Endothelial cell of umbilical vein (primary cell): ENCODE measurements around the gene CCDC106.

Experiments
- CTCF ChIP-seq, 2 donors: IDR thresholded peaks; 1 replicate in 1 of 2; 2 replicates in 1 of 2; pipeline ENCODE4 v1.5.1; 2011; ENCODE audit warnings: low read length in 2 of 2, mild to moderate bottlenecking in 2 of 2, moderate library complexity in 2 of 2, control low read depth in 1 of 2, inconsistent platforms in 1 of 2, low read depth in 1 of 2; ENCODE audit not compliant: insufficient read depth in 1 of 2; ENCODE audit errors: extremely low read depth in 1 of 2
- EZH2 ChIP-seq: IDR thresholded peaks from 2 replicates; pipeline ENCODE4 v1.6.1; 2012; ENCODE audit warnings: borderline replicate concordance, low read depth, mild to moderate bottlenecking, moderate library complexity, low read length, inconsistent platforms; ENCODE audit not compliant: severe bottlenecking
- FOS ChIP-seq: IDR thresholded peaks from 2 replicates; pipeline ENCODE4 v1.6.1; 2011; ENCODE audit warnings: mild to moderate bottlenecking, low read length, moderate library complexity, borderline replicate concordance; ENCODE audit not compliant: insufficient read depth
- JUN ChIP-seq: IDR thresholded peaks from 2 replicates; pipeline ENCODE4 v1.6.1; 2011; ENCODE audit warnings: borderline replicate concordance, low read depth; ENCODE audit not compliant: insufficient read length, insufficient read depth
- MAX ChIP-seq: IDR thresholded peaks from 2 replicates; pipeline ENCODE4 v1.6.1; 2011; ENCODE audit not compliant: insufficient read depth, insufficient read length
- MYC ChIP-seq: IDR thresholded peaks from one replicate; pipeline ENCODE4 v1.6.1; 2011; ENCODE audit warnings: mild to moderate bottlenecking, low read depth, low read length
- POLR2A ChIP-seq: IDR thresholded peaks from 2 replicates; pipeline ENCODE4 v1.6.1; 2012; ENCODE audit warnings: low read depth, mild to moderate bottlenecking, control low read depth, low read length
- POLR2AphosphoS5 ChIP-seq: IDR thresholded peaks from 2 replicates; pipeline ENCODE4 v1.6.1; 2012; ENCODE audit warnings: low read depth, mild to moderate bottlenecking, control low read depth, low read length, moderate library complexity; ENCODE audit not compliant: insufficient read depth

- TF ChIP-seq EZH2 (no peak), CTCF (IDR thresholded peaks at IDR 0.05; ENCODE audit: extremely low read depth in 1 of 2, insufficient read depth in 1 of 2, low read depth in 1 of 2, low read length in 2 of 2) (no peak), POLR2A (no peak), FOS (no peak), JUN (no peak), POLR2AphosphoS5 (no peak), MYC (no peak), MAX (no peak)
Observed at GRCh38 chr19:55692681-55693081, 44.7 kb downstream of the CCDC106 start.
